Measurements from ENCODE around the gene LDAH. TPM values are rescaled to one million over a fixed set of nuclear protein-coding genes. Genes with fewer than 3 reads are reported as not detected.
A peak's percentile ranks its signal among the peaks of the same experiment; 100 is the strongest.

The LDAH gene
- total and polyA plus RNA-seq, 2 donors (not counting 3 experiments of a cell fraction or from before 2014, with no cell fraction given): 12.3 to 24.0 TPM

- no peaks in the 10 kb centered on the region for H3K36me3 ChIP-seq (ENCODE audit: control insufficient read depth in 2 of 2, extremely low read depth in 1 of 2, insufficient read depth in 2 of 2, low read length in 2 of 2)
- H3K9me3 ChIP-seq (replicated peaks; ENCODE audit: control insufficient read depth, insufficient read depth, low read length): no peaks in the 10 kb centered on the region
- no peak overlapping the region for H3K4me2 ChIP-seq (ENCODE audit: insufficient read depth, low read length)
- H3K27me3 ChIP-seq (ENCODE audit: control insufficient read depth in 2 of 2, insufficient read depth in 2 of 2, low read length in 2 of 2): no peaks in the 10 kb centered on the region
- H3K4me1 ChIP-seq (ENCODE audit: control insufficient read depth, extremely low read depth, insufficient read depth, low read length): no peaks in the 10 kb centered on the region
- H3K79me2 ChIP-seq (ENCODE audit: control insufficient read depth, insufficient read depth, low read length): no peaks in the 10 kb centered on the region
- BruUV-seq (replicated peaks): no TSS peak
- TF ChIP-seq GATA2 (IDR thresholded peaks at IDR 0.05; ENCODE audit: insufficient read depth, insufficient read length, low read depth, low read length): no peak
- TF ChIP-seq JUN (IDR thresholded peaks at IDR 0.05; ENCODE audit: borderline replicate concordance, insufficient read depth, insufficient read length, low read depth): no peak
- no peak for TF ChIP-seq POLR2AphosphoS5 (IDR thresholded peaks at IDR 0.05; ENCODE audit: insufficient read depth, low read depth, low read length)
- no peak for TF ChIP-seq EZH2 (IDR thresholded peaks at IDR 0.05; ENCODE audit: borderline replicate concordance, low read depth, low read length, severe bottlenecking)
- TF ChIP-seq CTCF (IDR thresholded peaks at IDR 0.05; ENCODE audit: extremely low read depth in 1 of 2, insufficient read depth in 1 of 2, low read depth in 1 of 2, low read length in 2 of 2): peak; percentile 54 to 68
- no peaks in the 10 kb centered on the region for H4K20me1 ChIP-seq (replicated peaks; ENCODE audit: control insufficient read depth, extremely low read depth, insufficient read depth, low read length)
- ChIA-PET POLR2A (no interaction called here), CTCF (interaction anchor here (0.5 to 3.5 kb wide), 35 partner anchors 8 to 336 kb away, joined by 3 to 68 read pairs (median 4); partner anchors contain the start of genes GDF7 and LDAH)
- H3K9me1 ChIP-seq (replicated peaks; ENCODE audit: control insufficient read depth, extremely low read depth, insufficient read depth, low read length): no peaks in the 10 kb centered on the region
- FAIRE-seq (peak; percentile 84), DNase-seq (ENCODE audit: low read depth, low spot score) (peak; percentile 38)
- intact Hi-C loops (cut with micrococcal nuclease) (loop anchor here (1.0 to 10.0 kb wide), 2 partner anchors 182 to 333 kb away; no protein-coding TSS in a partner anchor), dilution Hi-C loops (cut with MboI; ENCODE audit: extremely low pct_ligation_motif_present, low sequenced_read_pairs) (no loop called here)
- no peak overlapping the region for H2AFZ ChIP-seq (ENCODE audit: low read depth, low read length)
- H3K4me3 ChIP-seq (replicated peaks in 1 of 3; ENCODE audit: insufficient read depth in 1 of 3, low read depth in 1 of 3, low read length in 3 of 3): no peak overlapping the region
- no peak overlapping the region for H3K27ac ChIP-seq (ENCODE audit: insufficient read depth, low read depth, low read length)
- H3K9ac ChIP-seq (replicated peaks; ENCODE audit: extremely low read depth, insufficient read depth, low read length): no peak overlapping the region
These were observed 41.1 kb downstream of the LDAH start for GRCh38 chr2:20781656-20782265.

Data from endothelial cell of umbilical vein (primary cell).